Measurements from ENCODE around the gene CROCC.
"Not testable (repeated sequence)": the region's sequence is repeated elsewhere in the genome, so short reads cannot be mapped to it uniquely, and the experiment has no call there.

CROCC gene

DNA sequence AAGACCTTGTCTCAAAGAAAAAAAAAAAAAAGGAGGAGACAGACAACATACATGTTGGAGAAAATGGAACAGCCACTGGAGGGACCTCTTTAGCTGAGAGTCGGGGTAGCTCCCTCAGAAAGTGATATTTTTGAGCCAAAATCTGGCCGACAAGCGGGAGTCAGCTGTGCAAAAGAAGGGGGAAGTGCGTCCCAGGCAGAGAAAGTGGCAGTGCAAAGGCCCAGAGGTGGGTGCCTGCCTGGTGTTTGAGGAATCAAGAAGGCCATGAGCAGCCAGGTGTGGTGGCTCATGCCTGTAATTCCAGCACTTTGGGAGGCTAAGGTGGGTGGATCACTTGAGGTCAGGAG, 6.1 kb upstream of the CROCC start:
- H3K4me3 ChIP-seq (ENCODE audit: low read depth, low read length): no peak overlapping the region
- DNase-seq (ENCODE audit: low read depth, low spot score): no peak
- in situ Hi-C loops (cut with HindIII; ENCODE audit: low sequenced_read_pairs): no loop called here
- peak; percentile 19 for TF ChIP-seq CTCF (IDR thresholded peaks at IDR 0.05; ENCODE audit: low read depth, low read length)

- DNase-seq (ENCODE audit: low read depth, low spot score); in situ Hi-C loops (cut with HindIII; ENCODE audit: low sequenced_read_pairs); H3K4me3 ChIP-seq (ENCODE audit: low read depth, low read length): not testable (repeated sequence)
Observed at GRCh38 chr1:16916036-16916880, 5.5 kb upstream of the CROCC start.

GRCh38 chr1:16918371-16918770, 3.4 kb upstream of the CROCC start:
- no peak for TF ChIP-seq CTCF (IDR thresholded peaks at IDR 0.05; ENCODE audit: low read depth, low read length)
- H3K4me3 ChIP-seq (ENCODE audit: low read depth, low read length): no peak overlapping the region
- DNase-seq (ENCODE audit: low read depth, low spot score): no peak
- in situ Hi-C loops (cut with HindIII; ENCODE audit: low sequenced_read_pairs): no loop called here

DNA sequence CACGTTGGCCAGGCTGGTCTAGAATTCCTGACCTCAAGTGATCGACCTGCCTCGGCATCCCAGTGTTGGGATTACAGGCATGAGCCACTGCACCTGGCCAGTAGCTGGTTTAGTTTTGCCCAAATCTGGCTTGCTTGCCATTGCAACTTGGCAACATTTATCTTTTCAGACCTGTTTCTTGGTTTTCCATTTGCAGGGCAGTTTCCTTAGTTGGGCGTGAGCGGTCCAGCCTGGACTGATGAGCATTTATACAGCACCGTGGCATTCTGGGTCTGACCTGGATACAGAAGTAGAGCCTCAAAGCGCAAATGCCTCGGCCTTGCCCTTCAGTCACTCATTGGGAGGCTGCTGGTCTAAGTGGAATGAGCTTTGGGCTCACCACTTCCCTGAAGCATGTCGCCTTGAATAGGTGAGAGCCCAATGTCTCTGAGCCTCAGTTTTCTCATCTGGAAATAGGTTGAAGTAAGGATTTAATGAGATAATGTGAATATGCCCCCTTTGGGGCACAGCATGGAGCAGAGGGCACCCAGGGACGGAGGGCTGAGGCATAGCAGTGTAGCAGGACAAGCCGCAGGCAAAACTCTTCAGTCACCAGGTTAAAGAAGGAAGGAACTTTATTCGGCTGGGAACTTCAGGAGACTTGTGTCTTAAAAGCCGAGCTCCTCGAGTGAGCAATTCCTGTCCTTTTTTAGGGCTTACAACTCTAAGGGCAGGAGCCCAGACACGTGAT, 2.6 kb upstream of the CROCC start:
- in situ Hi-C loops (cut with HindIII; ENCODE audit: low sequenced_read_pairs): not testable (repeated sequence)

DNA sequence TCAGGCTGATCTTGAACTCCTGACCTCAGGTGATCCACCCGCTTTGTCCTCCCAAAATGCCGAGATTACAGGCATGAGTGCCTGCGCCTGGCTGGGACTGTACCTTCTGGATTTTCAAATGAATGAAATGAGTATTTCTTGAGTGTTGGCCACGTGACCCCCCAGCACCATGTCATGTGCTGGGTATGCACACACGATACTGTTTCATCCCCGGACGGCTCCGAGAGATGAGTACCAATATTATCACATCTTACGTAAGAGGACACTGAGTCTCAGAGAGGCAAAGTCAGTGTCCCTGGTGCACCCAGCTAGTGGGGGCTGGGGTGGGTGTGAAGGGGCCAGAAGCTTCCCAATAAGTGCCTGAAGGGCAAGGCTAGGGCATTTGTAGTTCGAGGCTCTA, 780 bp upstream of the CROCC start:
- no peak for TF ChIP-seq CTCF (IDR thresholded peaks at IDR 0.05; ENCODE audit: low read depth, low read length)
- no peak overlapping the region for H3K4me3 ChIP-seq (ENCODE audit: low read depth, low read length)
- in situ Hi-C loops (cut with HindIII; ENCODE audit: low sequenced_read_pairs): no loop called here
- DNase-seq (ENCODE audit: low read depth, low spot score): no peak

More for the DNA sequence above, 2.6 kb upstream of the CROCC start:
- not testable (repeated sequence) for DNase-seq (ENCODE audit: low read depth, low spot score); H3K4me3 ChIP-seq (ENCODE audit: low read depth, low read length)

DNA sequence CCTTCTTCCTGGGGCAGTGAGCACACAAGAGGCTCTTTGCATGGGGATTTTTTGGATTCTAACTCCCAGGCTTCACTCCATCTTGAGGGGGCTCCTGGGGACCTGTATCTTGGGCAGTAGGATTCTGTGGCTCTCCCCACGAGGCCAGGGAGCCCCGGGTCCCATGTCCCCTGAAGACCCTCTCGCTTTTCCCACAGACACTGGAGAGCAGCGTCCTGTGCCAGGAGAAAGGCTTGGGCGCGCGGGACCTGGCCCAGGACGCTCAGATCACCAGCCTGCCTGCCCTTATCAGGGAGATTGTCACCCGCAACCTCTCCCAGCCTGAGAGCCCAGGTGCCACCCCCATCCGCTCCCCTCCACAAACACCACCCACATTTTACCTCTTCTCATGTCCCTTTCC, 735 bp downstream of the CROCC start:
- no peak for DNase-seq (ENCODE audit: low read depth, low spot score)
- no peak for TF ChIP-seq CTCF (IDR thresholded peaks at IDR 0.05; ENCODE audit: low read depth, low read length)
- in situ Hi-C loops (cut with HindIII; ENCODE audit: low sequenced_read_pairs): no loop called here
- H3K4me3 ChIP-seq (ENCODE audit: low read depth, low read length): no peak overlapping the region

GRCh38 chr1:16922885-16923431, 1.2 kb downstream of the CROCC start:
- DNase-seq (ENCODE audit: low read depth, low spot score): no peak
- no peak for TF ChIP-seq CTCF (IDR thresholded peaks at IDR 0.05; ENCODE audit: low read depth, low read length)
- H3K4me3 ChIP-seq (ENCODE audit: low read depth, low read length): no peak overlapping the region
- in situ Hi-C loops (cut with HindIII; ENCODE audit: low sequenced_read_pairs): no loop called here

All from astrocyte of the spinal cord (primary cell).